HG03571 (cell line): Measurements from ENCODE around the gene PRKAR1A.
"Not testable (repeated sequence)": the region's sequence is repeated elsewhere in the genome, so short reads cannot be mapped to it uniquely, and the experiment has no call there.

Experiments
- ATAC-seq: cut with Tn5 transposase; IDR thresholded peaks from one replicate; pipeline ENCODE4 v1.9.1; 2021; ENCODE audit not compliant: unreplicated experiment

The PRKAR1A gene

GRCh38 chr17:68578236-68578635 is 66.0 kb downstream of the PRKAR1A start:
- ATAC-seq = no peak

- no peak for ATAC-seq
Observed at GRCh38 chr17:68579194-68579927, 67.1 kb downstream of the PRKAR1A start.

- ATAC-seq = no peak
Observed at GRCh38 chr17:68580236-68580770, 68.1 kb downstream of the PRKAR1A start.

- ATAC-seq = no peak
Observed at GRCh38 chr17:68581863-68582645, 69.8 kb downstream of the PRKAR1A start.

GRCh38 chr17:68582867-68583266 is 70.6 kb downstream of the PRKAR1A start:
- not testable (repeated sequence) for ATAC-seq

GRCh38 chr17:68584581-68585303 is 72.5 kb downstream of the PRKAR1A start:
- ATAC-seq = no peak

GRCh38 chr17:68585643-68586042 is 73.4 kb downstream of the PRKAR1A start:
- ATAC-seq = no peak

- no peak for ATAC-seq
Observed at GRCh38 chr17:68587026-68587425, 74.8 kb downstream of the PRKAR1A start.

- ATAC-seq = no peak
Observed at GRCh38 chr17:68587847-68588246, 75.6 kb downstream of the PRKAR1A start.

- ATAC-seq = no peak
Observed at GRCh38 chr17:68588362-68588761, 76.1 kb downstream of the PRKAR1A start.

GRCh38 chr17:68589086-68589485 is 76.9 kb downstream of the PRKAR1A start:
- no peak for ATAC-seq

GRCh38 chr17:68591583-68591982 is 79.4 kb downstream of the PRKAR1A start:
- ATAC-seq = no peak

GRCh38 chr17:68592009-68592408 is 79.8 kb downstream of the PRKAR1A start:
- no peak for ATAC-seq

GRCh38 chr17:68592682-68593641 is 80.7 kb downstream of the PRKAR1A start:
- ATAC-seq = no peak

- no peak for ATAC-seq
Observed at GRCh38 chr17:68594552-68594951, 82.3 kb downstream of the PRKAR1A start.

- no peak for ATAC-seq
Observed at GRCh38 chr17:68595496-68595895, 83.3 kb downstream of the PRKAR1A start.

GRCh38 chr17:68595986-68596385 is 83.8 kb downstream of the PRKAR1A start:
- ATAC-seq = no peak

GRCh38 chr17:68596411-68596945 is 84.2 kb downstream of the PRKAR1A start:
- no peak for ATAC-seq

GRCh38 chr17:68598074-68598473 is 85.8 kb downstream of the PRKAR1A start:
- ATAC-seq = no peak

- ATAC-seq = no peak
Observed at GRCh38 chr17:68598545-68598961, 86.3 kb downstream of the PRKAR1A start.
